Measurements from ENCODE around the gene KIF7.

DNA sequence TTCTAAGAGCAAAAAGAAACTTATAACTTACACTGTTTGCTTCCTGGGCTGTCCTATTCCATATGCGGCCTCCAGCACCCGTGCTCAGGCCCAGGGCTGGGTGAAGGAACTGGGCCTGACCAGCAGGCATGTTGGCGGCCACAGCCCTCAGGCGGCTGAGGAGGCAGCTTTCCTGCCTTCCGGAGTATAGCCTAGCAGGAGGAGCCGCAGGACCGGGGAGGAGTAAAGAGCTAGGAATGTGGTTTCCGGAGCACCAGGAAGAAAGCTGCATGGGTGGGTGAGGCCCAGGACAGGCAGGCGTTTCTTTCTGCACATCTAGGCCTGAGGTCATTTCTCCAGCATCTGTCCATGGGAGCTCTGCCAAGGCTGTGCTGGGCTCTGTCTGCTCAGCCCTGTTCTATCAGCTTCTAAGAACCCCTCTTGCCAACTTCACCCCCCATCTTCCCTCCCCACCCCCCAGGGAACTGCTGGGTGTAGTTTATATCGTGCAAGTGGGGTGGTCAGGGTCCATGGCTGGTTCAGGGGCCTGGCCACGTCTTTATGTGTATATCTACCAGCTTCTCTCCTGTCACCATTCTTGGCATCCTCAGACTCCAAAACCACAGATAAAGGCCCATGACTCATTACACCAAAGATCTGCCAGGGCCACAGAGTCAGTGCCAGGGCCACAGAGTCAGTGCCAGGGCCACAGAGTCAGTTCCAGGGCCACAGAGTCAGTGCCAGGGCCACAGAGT is 7.8 kb upstream of the KIF7 start:
- TF ChIP-seq, protein P1, sequence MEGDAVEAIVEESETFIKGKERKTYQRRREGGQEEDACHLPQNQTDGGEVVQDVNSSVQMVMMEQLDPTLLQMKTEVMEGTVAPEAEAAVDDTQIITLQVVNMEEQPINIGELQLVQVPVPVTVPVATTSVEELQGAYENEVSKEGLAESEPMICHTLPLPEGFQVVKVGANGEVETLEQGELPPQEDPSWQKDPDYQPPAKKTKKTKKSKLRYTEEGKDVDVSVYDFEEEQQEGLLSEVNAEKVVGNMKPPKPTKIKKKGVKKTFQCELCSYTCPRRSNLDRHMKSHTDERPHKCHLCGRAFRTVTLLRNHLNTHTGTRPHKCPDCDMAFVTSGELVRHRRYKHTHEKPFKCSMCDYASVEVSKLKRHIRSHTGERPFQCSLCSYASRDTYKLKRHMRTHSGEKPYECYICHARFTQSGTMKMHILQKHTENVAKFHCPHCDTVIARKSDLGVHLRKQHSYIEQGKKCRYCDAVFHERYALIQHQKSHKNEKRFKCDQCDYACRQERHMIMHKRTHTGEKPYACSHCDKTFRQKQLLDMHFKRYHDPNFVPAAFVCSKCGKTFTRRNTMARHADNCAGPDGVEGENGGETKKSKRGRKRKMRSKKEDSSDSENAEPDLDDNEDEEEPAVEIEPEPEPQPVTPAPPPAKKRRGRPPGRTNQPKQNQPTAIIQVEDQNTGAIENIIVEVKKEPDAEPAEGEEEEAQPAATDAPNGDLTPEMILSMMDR (IDR thresholded peaks at IDR 0.05) = no peak
- TF ChIP-seq POLR2A (IDR thresholded peaks at IDR 0.05) = no peak
- TF ChIP-seq POLR2AphosphoS5 (IDR thresholded peaks at IDR 0.05) = peak in 2 of 3 donors; percentile 21 to 62
- no peak for TF ChIP-seq EP300 (IDR thresholded peaks at IDR 0.05)

All from stomach (tissue), 4 donors.